ENCODE results near the gene EXOC2.

DNA sequence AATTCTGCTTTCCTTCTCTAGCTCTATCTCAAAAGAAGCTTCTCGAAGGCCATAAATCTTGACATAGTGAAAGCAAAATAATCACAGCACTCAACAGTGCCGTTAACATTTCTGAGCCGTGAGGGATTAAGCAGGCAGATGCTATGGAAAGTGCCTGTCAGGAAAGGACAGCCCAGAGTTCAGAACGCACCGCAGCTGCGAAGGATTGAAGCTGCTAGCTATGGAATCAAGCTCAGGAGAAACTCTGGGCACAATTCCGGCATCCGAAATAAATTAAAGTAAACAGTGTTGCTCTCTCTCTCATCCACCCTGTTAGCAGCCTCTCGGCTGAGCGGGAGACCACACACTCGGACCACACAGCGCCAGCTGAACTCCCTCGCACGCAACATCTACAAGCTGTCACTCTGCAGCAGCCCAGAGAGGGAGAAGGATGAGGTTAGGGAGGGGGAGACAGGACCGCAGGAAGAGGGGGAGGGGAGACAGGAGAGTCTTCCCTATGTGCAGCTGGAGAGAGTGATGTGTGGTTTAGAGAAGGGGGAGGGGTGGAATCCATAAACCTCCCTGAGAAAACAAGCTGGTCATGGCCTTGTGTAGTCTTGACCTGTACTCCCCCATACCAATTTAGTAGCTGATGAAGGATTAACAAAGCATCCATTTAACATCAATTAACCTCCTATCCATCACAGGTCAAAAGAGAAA, 9.0 kb downstream of the EXOC2 start:
- no peak for TF ChIP-seq POLR2A (IDR thresholded peaks at IDR 0.05)
- TF ChIP-seq, protein P1, sequence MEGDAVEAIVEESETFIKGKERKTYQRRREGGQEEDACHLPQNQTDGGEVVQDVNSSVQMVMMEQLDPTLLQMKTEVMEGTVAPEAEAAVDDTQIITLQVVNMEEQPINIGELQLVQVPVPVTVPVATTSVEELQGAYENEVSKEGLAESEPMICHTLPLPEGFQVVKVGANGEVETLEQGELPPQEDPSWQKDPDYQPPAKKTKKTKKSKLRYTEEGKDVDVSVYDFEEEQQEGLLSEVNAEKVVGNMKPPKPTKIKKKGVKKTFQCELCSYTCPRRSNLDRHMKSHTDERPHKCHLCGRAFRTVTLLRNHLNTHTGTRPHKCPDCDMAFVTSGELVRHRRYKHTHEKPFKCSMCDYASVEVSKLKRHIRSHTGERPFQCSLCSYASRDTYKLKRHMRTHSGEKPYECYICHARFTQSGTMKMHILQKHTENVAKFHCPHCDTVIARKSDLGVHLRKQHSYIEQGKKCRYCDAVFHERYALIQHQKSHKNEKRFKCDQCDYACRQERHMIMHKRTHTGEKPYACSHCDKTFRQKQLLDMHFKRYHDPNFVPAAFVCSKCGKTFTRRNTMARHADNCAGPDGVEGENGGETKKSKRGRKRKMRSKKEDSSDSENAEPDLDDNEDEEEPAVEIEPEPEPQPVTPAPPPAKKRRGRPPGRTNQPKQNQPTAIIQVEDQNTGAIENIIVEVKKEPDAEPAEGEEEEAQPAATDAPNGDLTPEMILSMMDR (IDR thresholded peaks at IDR 0.05): no peak

Data from lower leg skin (tissue), 3 donors.